Lower lobe of right lung (tissue), 2 donors: ENCODE data around the gene ENTPD6. TPM values are rescaled to one million over a fixed set of nuclear protein-coding genes. Genes with fewer than 3 reads are reported as not detected.

Experiments used
- ATAC-seq, 2 donors: fragments of 200-7000 bp; cut with Tn5 transposase; one replicate each; pipeline ENCODE4 v1.9.1; 2020 to 2022; ENCODE audit warnings: mild to moderate bottlenecking in 2 of 2, moderate library complexity in 2 of 2
- DNase-seq: peaks from one replicate; pipeline ENCODE4 v3.0.0-alpha.2; 2020
- H3K27ac ChIP-seq: fragments of 200-600 bp; one replicate; pipeline ENCODE4 v1.8.0; 2022
- H3K27me3 ChIP-seq: fragments of 200-600 bp; one replicate; pipeline ENCODE4 v1.8.0; 2022; ENCODE audit warnings: low read depth
- H3K36me3 ChIP-seq: fragments of 200-600 bp; one replicate; pipeline ENCODE4 v1.8.0; 2022; ENCODE audit warnings: mild to moderate bottlenecking
- H3K4me1 ChIP-seq: fragments of 200-600 bp; one replicate; pipeline ENCODE4 v1.8.0; 2022
- H3K4me3 ChIP-seq: fragments of 200-600 bp; one replicate; pipeline ENCODE4 v1.8.0; 2022; ENCODE audit warnings: mild to moderate bottlenecking
- H3K9me3 ChIP-seq: fragments of 200-600 bp; one replicate; pipeline ENCODE4 v1.8.0; 2022
- CTCF ChIP-seq: fragments of 200-600 bp; IDR thresholded peaks from one replicate; pipeline ENCODE4 v1.8.0; 2022; ENCODE audit warnings: antibody characterized with exemption, mild to moderate bottlenecking
- intact Hi-C: fragments of 100-400 bp; cut with DNase I; formaldehyde crosslinking; loops from one replicate; pipeline ENCODE4 v1.11.0; 2022
- total RNA-seq: library from RNA; stranded (reverse); fragmentation: NEBNext Ultra II Directional; extraction: Animal tissue kit (Norgen Biotek cat#: 25700); gene quantifications from one replicate; pipeline ENCODE4 v1.2.1, GENCODE V29; 2021
- donor health status: DM: no; HTN: yes; CAD: no; lungs with severe emphysema.

The ENTPD6 gene
- total RNA-seq, 1 donor from 2014 or later, result 64.5 TPM

- peaks cover 31% of the 10 kb centered on the region for H3K4me1 ChIP-seq
- TF ChIP-seq CTCF, result no peak
- no peak for ATAC-seq
Observed at GRCh38 chr20:25199473-25200260, 4.2 kb downstream of the ENTPD6 start.

GRCh38 chr20:25203089-25203488 is 7.6 kb downstream of the ENTPD6 start:
- H3K27me3 ChIP-seq, result no peaks in the 10 kb centered on the region
- no peak overlapping the region for H3K27ac ChIP-seq
- no peaks in the 10 kb centered on the region for H3K9me3 ChIP-seq
- ATAC-seq (no peak), DNase-seq (no peak)
- H3K4me1 ChIP-seq, result peaks cover 8% of the 10 kb centered on the region
- no peaks in the 10 kb centered on the region for H3K36me3 ChIP-seq
- no peak overlapping the region for H3K4me3 ChIP-seq
- intact Hi-C loops, result no loop called here
- TF ChIP-seq CTCF, result no peak

More at GRCh38 chr20:25199473-25200260, 4.2 kb downstream of the ENTPD6 start:
- intact Hi-C loops, result no loop called here
- no peak overlapping the region for H3K4me3 ChIP-seq
- DNase-seq, result no peak
- no peak overlapping the region for H3K27ac ChIP-seq
- no peaks in the 10 kb centered on the region for H3K9me3 ChIP-seq
- H3K36me3 ChIP-seq, result no peaks in the 10 kb centered on the region
- H3K27me3 ChIP-seq, result no peaks in the 10 kb centered on the region

DNA sequence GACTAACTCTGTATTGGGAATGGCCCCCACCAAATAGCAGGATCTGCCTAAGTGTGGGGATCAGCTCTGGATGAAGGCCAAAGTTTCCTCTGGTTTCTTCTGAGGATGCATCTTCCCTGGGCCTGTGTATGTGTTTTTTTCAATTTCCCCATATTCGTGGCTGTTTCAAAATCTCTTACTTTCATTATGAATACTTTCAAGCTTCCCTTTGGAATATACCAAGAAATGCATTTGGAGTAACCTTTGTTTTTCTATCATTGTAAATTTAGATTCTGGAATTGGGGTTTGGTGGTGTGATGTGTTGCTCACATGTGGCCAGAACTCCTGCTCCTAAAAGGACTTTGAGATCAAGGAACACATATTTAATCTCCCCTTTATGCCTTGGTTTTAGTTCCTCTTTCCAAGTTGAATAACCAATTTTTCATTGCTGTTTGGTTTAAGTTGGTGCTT is 8.4 kb downstream of the ENTPD6 start:
- DNase-seq (no peak), ATAC-seq (no peak)
- intact Hi-C loops, result no loop called here
- no peak for TF ChIP-seq CTCF
- Histone ChIP-seq H3K4me3 (no peak overlapping the region), H3K27ac (no peak overlapping the region), H3K4me1 (peaks cover 8% of the 10 kb centered on the region), H3K27me3 (no peaks in the 10 kb centered on the region), H3K9me3 (no peaks in the 10 kb centered on the region), H3K36me3 (no peaks in the 10 kb centered on the region)

DNA sequence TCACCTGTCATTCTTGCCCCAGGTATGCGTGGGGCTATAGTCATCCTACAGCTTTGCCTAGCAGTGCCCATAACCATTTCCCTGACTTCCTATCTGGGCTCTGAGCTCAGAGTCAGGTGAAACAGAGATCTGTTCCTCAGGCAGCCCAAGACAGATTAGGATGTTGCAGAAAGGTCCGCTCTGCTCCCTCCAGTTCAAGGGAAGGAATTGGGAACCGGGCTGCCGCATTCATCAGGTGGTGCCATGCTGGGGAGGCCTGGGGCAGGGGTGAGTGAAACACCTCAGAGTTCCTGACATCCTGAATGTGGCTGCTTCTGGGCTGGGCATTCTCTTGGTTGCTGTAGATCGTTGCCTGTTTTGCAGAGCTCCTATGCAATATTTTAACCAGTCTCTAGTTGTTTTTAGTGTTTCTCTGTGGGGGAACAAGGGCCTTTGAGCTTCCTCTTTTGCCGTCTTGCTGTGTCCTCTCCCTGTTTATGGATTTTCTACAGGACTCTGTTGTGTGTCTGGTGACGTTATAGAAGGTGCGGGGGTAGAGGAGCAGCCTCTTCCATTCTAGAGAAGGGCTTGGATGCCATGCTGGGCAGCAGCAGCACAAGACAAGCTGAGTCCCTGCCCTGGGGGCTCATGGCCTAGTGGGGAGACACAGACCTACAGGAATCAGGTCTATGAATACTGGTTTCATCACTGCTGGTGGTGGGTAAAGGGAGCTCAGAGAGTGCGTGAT is 9.2 kb downstream of the ENTPD6 start:
- Histone ChIP-seq H3K9me3 (no peaks in the 10 kb centered on the region), H3K4me3 (no peak overlapping the region), H3K4me1 (peaks cover 8% of the 10 kb centered on the region), H3K27ac (no peak overlapping the region), H3K36me3 (peaks cover 1% of the 10 kb centered on the region), H3K27me3 (no peaks in the 10 kb centered on the region)
- TF ChIP-seq CTCF, result no peak
- intact Hi-C loops, result no loop called here
- DNase-seq (no peak), ATAC-seq (peak; percentile 42 to 55)

DNA sequence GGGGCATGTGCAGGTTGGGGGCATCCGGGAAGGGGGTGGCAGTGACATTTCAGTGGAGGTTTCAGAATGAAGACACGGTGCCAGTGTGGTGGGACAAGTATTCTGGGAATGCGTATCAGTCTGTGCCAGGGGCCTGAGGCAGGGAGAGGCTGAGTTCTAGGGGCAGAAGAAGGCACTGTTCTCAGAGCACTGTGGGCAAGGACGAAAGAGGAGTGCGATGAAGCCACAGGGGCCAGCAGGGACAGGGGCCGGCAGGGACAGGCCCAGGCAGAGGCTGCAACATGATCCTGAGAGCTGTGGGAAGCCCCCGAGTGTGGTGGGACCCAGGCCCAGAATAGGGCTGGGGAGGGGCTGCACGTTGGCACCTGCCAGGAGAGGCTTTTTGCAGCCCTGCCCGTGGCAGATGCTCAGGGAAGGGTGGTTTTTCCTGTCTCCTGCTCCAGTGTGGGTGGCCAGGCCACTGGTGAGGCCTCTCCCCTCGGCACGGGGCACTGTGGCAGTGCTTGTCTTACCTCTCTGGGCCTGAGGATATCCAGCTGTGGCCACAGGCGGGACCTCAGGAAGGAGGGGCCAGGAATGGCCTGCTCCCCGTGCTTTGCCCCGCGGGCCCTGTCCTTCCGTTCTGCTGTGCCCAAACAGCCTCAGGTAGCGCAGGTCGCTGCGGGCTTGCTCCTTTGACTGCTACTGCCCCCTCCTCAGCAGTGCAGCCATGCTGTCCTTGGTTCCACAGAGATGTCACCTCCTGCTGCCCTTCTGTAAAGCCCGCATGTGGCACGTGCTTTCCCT is 10.0 kb downstream of the ENTPD6 start:
- Histone ChIP-seq H3K27ac (no peak overlapping the region), H3K27me3 (no peaks in the 10 kb centered on the region), H3K9me3 (no peaks in the 10 kb centered on the region), H3K4me3 (no peak overlapping the region), H3K4me1 (peaks cover 8% of the 10 kb centered on the region), H3K36me3 (peaks cover 9% of the 10 kb centered on the region)
- TF ChIP-seq CTCF, result no peak
- DNase-seq (no peak), ATAC-seq (peak in 1 of 2 donors; percentile 27)
- intact Hi-C loops, result no loop called here
